ENCODE measurements around the gene HOXA3. TPM values are rescaled to one million over a fixed set of nuclear protein-coding genes. Genes with fewer than 3 reads are reported as not detected.

HOXA3 gene
- polyA plus RNA-seq, 1 of the 3 experiments (the other 2 are of a cell fraction): 0.15 TPM

DNA sequence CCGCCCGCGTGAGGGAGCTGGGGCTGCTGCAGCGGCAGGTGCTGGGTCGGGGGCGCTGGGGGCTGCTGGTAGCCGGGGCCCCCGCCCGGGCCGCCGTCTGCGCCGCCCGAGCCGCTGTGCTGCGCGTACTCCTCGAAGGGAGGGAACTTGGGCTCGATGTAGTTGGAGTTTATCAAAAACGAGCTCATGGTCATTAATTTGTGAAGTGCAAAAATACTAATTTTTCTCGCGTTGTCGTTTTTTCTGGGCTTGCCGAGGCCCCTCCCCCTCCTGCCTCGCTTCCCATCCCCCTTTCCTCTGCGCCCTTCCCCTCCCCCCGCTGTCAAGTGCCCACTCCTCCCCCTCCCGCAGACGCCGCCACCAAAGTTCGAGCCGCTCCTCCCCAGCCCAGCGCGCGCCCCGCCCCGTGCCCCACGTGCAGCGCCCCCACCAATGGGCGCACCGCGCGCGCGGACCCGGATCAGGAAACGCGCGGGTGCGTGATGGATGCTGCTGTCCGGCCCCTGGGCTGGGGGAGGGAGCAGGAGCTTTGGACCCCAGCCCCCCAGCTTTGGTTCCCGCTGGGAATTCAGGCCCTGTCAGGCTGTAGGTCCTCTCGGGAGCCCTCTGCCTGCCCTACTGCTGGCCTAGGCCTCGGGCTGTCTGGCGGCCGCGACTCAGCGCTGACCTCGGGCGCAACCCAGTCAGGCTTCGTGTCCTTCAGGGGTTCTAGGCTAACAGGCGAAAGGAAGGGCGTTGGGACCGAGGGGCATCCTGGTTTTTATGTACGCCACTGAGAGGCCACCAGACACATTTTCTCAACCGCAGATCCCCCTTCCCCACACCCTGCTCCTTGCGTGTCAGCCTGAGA is 21.6 kb downstream of the HOXA3 start, which contains the start of gene HOXA4:
Gene HOXA4 (minus strand): TSS at position 218 of the 850 bp plus-strand sequence. CDS start 24 bp downstream, at position 194.
- no peaks in the 10 kb centered on the region for H3K9me2 ChIP-seq
- peak; percentile 82 for DNase-seq
- H3K4me3 ChIP-seq (ENCODE audit: low read depth in 2 of 2, low read length in 1 of 2): peak within 1 kb of the TSS; percentile 6 to 37; a peak in 2 of 4 replicates
- whole genome bisulfite sequencing (ENCODE audit: low lambda C conversion rate): 22% methylated on average over 62 of the region's 67 CpGs
- peaks cover 88% of the 10 kb centered on the region for H3K27me3 ChIP-seq (ENCODE audit: insufficient read depth)
- H3K4me1 ChIP-seq (ENCODE audit: control insufficient read depth in 1 of 2, insufficient read depth in 2 of 2, low read depth in 1 of 2, low read length in 1 of 2): peaks cover 0 to 4% of the 10 kb centered on the region in 2 experiments; a peak in 1 of 4 replicates
- H2AFZ ChIP-seq (ENCODE audit: low read depth): no peak within 1 kb of the TSS; the same call in 1 of the 2 replicates
- H3K27ac ChIP-seq (ENCODE audit: low read depth in 2 of 2, low read length in 1 of 2): no peak within 1 kb of the TSS
- no peaks in the 10 kb centered on the region for H3F3A ChIP-seq (replicated peaks; ENCODE audit: insufficient read depth)
- H3K4me2 ChIP-seq: no peak within 1 kb of the TSS
- ChIA-PET POLR2A (interaction anchor here (0.6 kb wide), 1 partner anchor 14 kb away, joined by 3 read pairs; no protein-coding TSS in a partner anchor), CTCF (interaction anchor here (0.7 to 5.8 kb wide), 9 partner anchors 10 to 276 kb away, joined by 3 to 36 read pairs (median 4); partner anchors contain the start of gene HOXA5)
- H3K9ac ChIP-seq: no peak within 1 kb of the TSS
- H4K20me1 ChIP-seq (ENCODE audit: insufficient read depth): no peaks in the 10 kb centered on the region
- TF ChIP-seq, protein P1, sequence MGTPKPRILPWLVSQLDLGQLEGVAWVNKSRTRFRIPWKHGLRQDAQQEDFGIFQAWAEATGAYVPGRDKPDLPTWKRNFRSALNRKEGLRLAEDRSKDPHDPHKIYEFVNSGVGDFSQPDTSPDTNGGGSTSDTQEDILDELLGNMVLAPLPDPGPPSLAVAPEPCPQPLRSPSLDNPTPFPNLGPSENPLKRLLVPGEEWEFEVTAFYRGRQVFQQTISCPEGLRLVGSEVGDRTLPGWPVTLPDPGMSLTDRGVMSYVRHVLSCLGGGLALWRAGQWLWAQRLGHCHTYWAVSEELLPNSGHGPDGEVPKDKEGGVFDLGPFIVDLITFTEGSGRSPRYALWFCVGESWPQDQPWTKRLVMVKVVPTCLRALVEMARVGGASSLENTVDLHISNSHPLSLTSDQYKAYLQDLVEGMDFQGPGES (IDR thresholded peaks at IDR 0.05; ENCODE audit: low read depth, low read length): no peak
- TF ChIP-seq NRF1 (IDR thresholded peaks at IDR 0.05; ENCODE audit: low read depth, low read length) (no peak), ELF1 (IDR thresholded peaks at IDR 0.05) (peak; percentile 42; the same call in 1 of the 2 replicates), TAF1 (IDR thresholded peaks at IDR 0.05; ENCODE audit: borderline replicate concordance, low read depth, low read length) (no peak)
- TF ChIP-seq, protein P2, sequence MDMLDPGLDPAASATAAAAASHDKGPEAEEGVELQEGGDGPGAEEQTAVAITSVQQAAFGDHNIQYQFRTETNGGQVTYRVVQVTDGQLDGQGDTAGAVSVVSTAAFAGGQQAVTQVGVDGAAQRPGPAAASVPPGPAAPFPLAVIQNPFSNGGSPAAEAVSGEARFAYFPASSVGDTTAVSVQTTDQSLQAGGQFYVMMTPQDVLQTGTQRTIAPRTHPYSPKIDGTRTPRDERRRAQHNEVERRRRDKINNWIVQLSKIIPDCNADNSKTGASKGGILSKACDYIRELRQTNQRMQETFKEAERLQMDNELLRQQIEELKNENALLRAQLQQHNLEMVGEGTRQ (IDR thresholded peaks at IDR 0.05; ENCODE audit: borderline replicate concordance, low read depth, low read length): 0 out of 2 replicates have a peak, but pooled peaks have one; percentile 14
- TF ChIP-seq, protein P3, sequence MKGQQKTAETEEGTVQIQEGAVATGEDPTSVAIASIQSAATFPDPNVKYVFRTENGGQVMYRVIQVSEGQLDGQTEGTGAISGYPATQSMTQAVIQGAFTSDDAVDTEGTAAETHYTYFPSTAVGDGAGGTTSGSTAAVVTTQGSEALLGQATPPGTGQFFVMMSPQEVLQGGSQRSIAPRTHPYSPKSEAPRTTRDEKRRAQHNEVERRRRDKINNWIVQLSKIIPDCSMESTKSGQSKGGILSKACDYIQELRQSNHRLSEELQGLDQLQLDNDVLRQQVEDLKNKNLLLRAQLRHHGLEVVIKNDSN (IDR thresholded peaks at IDR 0.05; ENCODE audit: borderline replicate concordance, low read depth): peak; percentile 91
- TF ChIP-seq, protein P4, sequence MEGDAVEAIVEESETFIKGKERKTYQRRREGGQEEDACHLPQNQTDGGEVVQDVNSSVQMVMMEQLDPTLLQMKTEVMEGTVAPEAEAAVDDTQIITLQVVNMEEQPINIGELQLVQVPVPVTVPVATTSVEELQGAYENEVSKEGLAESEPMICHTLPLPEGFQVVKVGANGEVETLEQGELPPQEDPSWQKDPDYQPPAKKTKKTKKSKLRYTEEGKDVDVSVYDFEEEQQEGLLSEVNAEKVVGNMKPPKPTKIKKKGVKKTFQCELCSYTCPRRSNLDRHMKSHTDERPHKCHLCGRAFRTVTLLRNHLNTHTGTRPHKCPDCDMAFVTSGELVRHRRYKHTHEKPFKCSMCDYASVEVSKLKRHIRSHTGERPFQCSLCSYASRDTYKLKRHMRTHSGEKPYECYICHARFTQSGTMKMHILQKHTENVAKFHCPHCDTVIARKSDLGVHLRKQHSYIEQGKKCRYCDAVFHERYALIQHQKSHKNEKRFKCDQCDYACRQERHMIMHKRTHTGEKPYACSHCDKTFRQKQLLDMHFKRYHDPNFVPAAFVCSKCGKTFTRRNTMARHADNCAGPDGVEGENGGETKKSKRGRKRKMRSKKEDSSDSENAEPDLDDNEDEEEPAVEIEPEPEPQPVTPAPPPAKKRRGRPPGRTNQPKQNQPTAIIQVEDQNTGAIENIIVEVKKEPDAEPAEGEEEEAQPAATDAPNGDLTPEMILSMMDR (IDR thresholded peaks at IDR 0.05): no peak
- no peaks in the 10 kb centered on the region for H3K36me3 ChIP-seq (replicated peaks in 1 of 2; ENCODE audit: control insufficient read depth in 1 of 2, insufficient read depth in 2 of 2, low read length in 1 of 2)
- no peaks in the 10 kb centered on the region for H3K9me3 ChIP-seq
- H3K79me2 ChIP-seq (ENCODE audit: insufficient read depth): no peaks in the 10 kb centered on the region
